Loucy (cell line): ENCODE data around the gene PSAPL1.

Source experiments
- H2AFZ ChIP-seq: fragments of 200-600 bp; sonication (generic); 2 replicates; pipeline ENCODE4 v1.6.0; 2016; ENCODE audit warnings: antibody characterized with exemption, mild to moderate bottlenecking, low read length, moderate library complexity
- H3F3A ChIP-seq: fragments of 200-600 bp; 2 replicates; pipeline ENCODE4 v1.6.0; 2016; ENCODE audit warnings: antibody characterized with exemption, low read depth, mild to moderate bottlenecking
- H3K27me3 ChIP-seq: fragments of 200-600 bp; sonication (generic); 2 replicates; pipeline ENCODE4 v1.6.1; 2014; ENCODE audit warnings: low read length, mild to moderate bottlenecking; ENCODE audit not compliant: insufficient read depth, poor library complexity, severe bottlenecking
- H3K36me3 ChIP-seq: fragments of 200-600 bp; sonication (generic); 2 replicates; pipeline ENCODE4 v1.6.1; 2016; ENCODE audit warnings: low read length; ENCODE audit not compliant: insufficient read depth
- H3K4me1 ChIP-seq: fragments of 200-600 bp; sonication (generic); 2 replicates; pipeline ENCODE4 v1.5.1; 2014; ENCODE audit warnings: low read length, mild to moderate bottlenecking; ENCODE audit not compliant: insufficient read depth, poor library complexity, severe bottlenecking
- H3K4me2 ChIP-seq: fragments of 200-600 bp; sonication (generic); 2 replicates; pipeline ENCODE4 v1.6.0; 2014; ENCODE audit warnings: antibody characterized with exemption, low read length, low read depth, mild to moderate bottlenecking; ENCODE audit not compliant: poor library complexity, severe bottlenecking
- H3K4me3 ChIP-seq: fragments of 200-600 bp; sonication (generic); 2 replicates; pipeline ENCODE4 v1.5.1; 2014; ENCODE audit warnings: low read length, mild to moderate bottlenecking, mixed read lengths; ENCODE audit not compliant: poor library complexity, severe bottlenecking
- H3K79me2 ChIP-seq: fragments of 200-600 bp; sonication (generic); 2 replicates; pipeline ENCODE4 v1.6.1; 2014; ENCODE audit warnings: low read length; ENCODE audit not compliant: insufficient read depth
- H3K9ac ChIP-seq: fragments of 200-600 bp; sonication (generic); 2 replicates; pipeline ENCODE4 v1.6.0; 2014; ENCODE audit warnings: mild to moderate bottlenecking, low read depth, low read length, moderate library complexity; ENCODE audit not compliant: poor library complexity, severe bottlenecking
- H3K9me2 ChIP-seq: fragments of 200-600 bp; sonication (generic); replicated peaks from 2 replicates; pipeline ENCODE4 v1.6.1; 2016; ENCODE audit warnings: low read depth, low read length, mixed read lengths
- H3K9me3 ChIP-seq: fragments of 200-600 bp; sonication (generic); 2 replicates; pipeline ENCODE4 v1.6.1; 2014; ENCODE audit warnings: mild to moderate bottlenecking, antibody characterized with exemption, low read length, low read depth; ENCODE audit not compliant: insufficient read depth
- H4K20me1 ChIP-seq: fragments of 200-600 bp; sonication (generic); 2 replicates; pipeline ENCODE4 v1.6.0; 2014; ENCODE audit warnings: antibody characterized with exemption, low read length, mild to moderate bottlenecking; ENCODE audit not compliant: insufficient read depth, poor library complexity, severe bottlenecking
- EZH2phosphoT487 ChIP-seq: fragments of 200-600 bp; IDR thresholded peaks from 2 replicates; pipeline ENCODE4 v1.6.1; 2018; ENCODE audit warnings: antibody characterized with exemption, mild to moderate bottlenecking, moderate library complexity, borderline replicate concordance
- TF ChIP-seq, protein P1 (sequence below): fragments of 200-600 bp; sonication (generic); conservative IDR thresholded peaks from 2 replicates; pipeline ENCODE4 v1.5.1; 2014; ENCODE audit warnings: mild to moderate bottlenecking, antibody characterized with exemption, low read length

PSAPL1 gene

DNA sequence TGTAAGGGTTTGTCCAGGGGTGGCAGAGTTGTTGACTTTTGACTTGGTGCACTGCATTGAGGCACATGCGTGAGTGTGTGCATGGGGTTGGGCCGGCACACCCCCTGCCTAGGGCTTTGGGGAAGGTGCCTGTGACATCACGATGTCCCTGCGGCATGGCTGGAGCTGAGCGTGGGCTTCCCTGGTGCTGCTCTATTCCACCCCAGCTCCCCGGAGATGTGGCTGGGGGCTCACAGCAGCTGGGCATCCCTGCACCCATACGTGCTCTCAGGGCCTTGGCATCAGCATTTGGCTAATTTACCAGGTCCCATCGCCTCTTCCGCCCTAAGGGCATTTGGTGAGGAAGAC is 5.7 kb downstream of the PSAPL1 start:
- no peak overlapping the region for H2AFZ ChIP-seq
- no peak overlapping the region for H3K9ac ChIP-seq
- H3K4me1 ChIP-seq = no peaks in the 10 kb centered on the region
- no peaks in the 10 kb centered on the region for H3K9me2 ChIP-seq
- no peaks in the 10 kb centered on the region for H3F3A ChIP-seq
- H3K9me3 ChIP-seq = peaks cover 10% of the 10 kb centered on the region; the same call in 1 of the 2 replicates
- no peaks in the 10 kb centered on the region for H3K27me3 ChIP-seq
- no peaks in the 10 kb centered on the region for H3K79me2 ChIP-seq
- H3K4me2 ChIP-seq = no peak overlapping the region
- TF ChIP-seq, protein P1, sequence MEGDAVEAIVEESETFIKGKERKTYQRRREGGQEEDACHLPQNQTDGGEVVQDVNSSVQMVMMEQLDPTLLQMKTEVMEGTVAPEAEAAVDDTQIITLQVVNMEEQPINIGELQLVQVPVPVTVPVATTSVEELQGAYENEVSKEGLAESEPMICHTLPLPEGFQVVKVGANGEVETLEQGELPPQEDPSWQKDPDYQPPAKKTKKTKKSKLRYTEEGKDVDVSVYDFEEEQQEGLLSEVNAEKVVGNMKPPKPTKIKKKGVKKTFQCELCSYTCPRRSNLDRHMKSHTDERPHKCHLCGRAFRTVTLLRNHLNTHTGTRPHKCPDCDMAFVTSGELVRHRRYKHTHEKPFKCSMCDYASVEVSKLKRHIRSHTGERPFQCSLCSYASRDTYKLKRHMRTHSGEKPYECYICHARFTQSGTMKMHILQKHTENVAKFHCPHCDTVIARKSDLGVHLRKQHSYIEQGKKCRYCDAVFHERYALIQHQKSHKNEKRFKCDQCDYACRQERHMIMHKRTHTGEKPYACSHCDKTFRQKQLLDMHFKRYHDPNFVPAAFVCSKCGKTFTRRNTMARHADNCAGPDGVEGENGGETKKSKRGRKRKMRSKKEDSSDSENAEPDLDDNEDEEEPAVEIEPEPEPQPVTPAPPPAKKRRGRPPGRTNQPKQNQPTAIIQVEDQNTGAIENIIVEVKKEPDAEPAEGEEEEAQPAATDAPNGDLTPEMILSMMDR = no peak
- TF ChIP-seq EZH2phosphoT487 = no peak
- no peak overlapping the region for H3K4me3 ChIP-seq
- no peaks in the 10 kb centered on the region for H3K36me3 ChIP-seq
- H4K20me1 ChIP-seq = no peaks in the 10 kb centered on the region

DNA sequence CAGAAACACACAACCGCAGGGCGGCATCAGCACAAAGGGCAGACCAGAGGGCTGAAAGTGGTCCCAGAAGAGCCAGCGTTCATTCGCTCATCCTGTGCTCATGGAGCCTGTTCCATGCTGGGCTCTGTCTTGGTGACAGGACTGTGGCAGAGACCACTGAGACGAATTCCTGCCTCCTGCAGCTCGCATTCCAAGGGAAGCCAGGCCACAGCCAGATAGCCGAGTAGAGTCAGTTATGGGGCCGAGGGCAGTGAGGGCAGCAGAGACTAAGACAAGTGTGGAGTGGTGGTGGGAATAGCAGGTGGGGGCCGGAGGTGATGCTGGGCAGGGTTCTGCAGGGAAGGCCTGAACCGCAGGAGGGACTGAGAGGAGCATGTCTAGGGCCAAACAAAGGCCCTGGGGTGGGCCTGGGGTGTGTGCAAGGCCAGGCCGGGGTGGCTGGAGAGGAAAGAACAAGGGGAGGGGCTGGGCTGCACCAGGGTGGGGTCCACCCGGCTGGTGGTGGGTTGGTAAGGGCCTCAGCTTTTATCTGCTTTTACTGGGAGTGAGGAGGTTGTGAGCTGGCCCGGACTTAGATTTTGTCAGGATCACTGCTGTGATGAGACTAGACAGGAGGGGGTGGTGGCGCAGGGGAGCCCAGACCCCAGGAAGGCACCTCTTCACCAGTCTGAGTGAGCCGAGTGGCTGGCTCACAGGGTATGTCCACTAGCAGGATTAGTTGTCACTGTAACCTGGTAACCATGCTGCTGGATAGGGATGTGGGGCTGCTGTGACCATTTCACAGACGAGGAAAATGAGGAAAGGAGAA is 6.3 kb downstream of the PSAPL1 start:
- TF ChIP-seq, protein P1 = no peak
- TF ChIP-seq EZH2phosphoT487 = no peak
- H3K4me1 ChIP-seq = no peaks in the 10 kb centered on the region
- H4K20me1 ChIP-seq = no peaks in the 10 kb centered on the region

DNA sequence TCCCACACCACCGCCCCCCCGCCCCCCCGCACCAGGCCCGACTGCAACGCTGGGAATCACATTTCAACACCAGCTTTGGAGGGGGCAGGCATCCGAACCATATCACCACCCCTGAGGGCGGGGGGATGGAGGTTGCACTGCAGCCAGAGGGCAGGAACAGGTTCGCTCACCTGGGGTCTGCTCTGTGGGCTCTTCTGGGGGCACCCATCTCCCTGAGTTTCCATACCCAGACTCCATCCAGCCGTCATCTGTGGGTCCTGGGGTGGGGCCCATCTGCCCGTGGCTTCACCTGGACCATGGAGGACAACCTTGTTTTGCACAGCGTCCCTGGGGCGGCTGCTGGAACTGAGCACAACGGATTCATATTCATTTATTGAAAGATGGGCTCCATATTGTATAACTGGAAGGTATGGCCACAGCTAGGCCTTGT is 6.9 kb downstream of the PSAPL1 start:
- Histone ChIP-seq H2AFZ (no peak overlapping the region), H3K27me3 (no peaks in the 10 kb centered on the region)

More for the DNA sequence above, 6.3 kb downstream of the PSAPL1 start:
- no peak overlapping the region for H3K4me2 ChIP-seq
- no peaks in the 10 kb centered on the region for H3F3A ChIP-seq
- no peaks in the 10 kb centered on the region for H3K79me2 ChIP-seq
- H2AFZ ChIP-seq = no peak overlapping the region
- no peaks in the 10 kb centered on the region for H3K36me3 ChIP-seq
- H3K9ac ChIP-seq = no peak overlapping the region
- no peak overlapping the region for H3K4me3 ChIP-seq
- H3K27me3 ChIP-seq = no peaks in the 10 kb centered on the region
- no peaks in the 10 kb centered on the region for H3K9me2 ChIP-seq
- H3K9me3 ChIP-seq = peaks cover 10% of the 10 kb centered on the region; the same call in 1 of the 2 replicates

More for the DNA sequence above, 6.9 kb downstream of the PSAPL1 start:
- Histone ChIP-seq H3K4me1 (no peaks in the 10 kb centered on the region), H3K9me2 (no peaks in the 10 kb centered on the region), H3K9me3 (peaks cover 6% of the 10 kb centered on the region; the same call in 1 of the 2 replicates), H3K4me3 (no peak overlapping the region), H4K20me1 (no peaks in the 10 kb centered on the region), H3K36me3 (no peaks in the 10 kb centered on the region), H3K9ac (no peak overlapping the region), H3K4me2 (no peak overlapping the region), H3F3A (no peaks in the 10 kb centered on the region), H3K79me2 (no peaks in the 10 kb centered on the region)
- TF ChIP-seq, protein P1 = no peak
- no peak for TF ChIP-seq EZH2phosphoT487
